Breast epithelium (tissue), 3 donors: ENCODE results near the gene APAF1.

Experiments used
- CTCF ChIP-seq, 3 donors: fragments of 450-650 bp; IDR thresholded peaks; one replicate each; pipeline ENCODE4 v1.5.1; 2016 to 2017; ENCODE audit warnings: antibody characterized with exemption in 3 of 3, mild to moderate bottlenecking in 3 of 3, moderate library complexity in 3 of 3
- POLR2A ChIP-seq: fragments of 450-650 bp; IDR thresholded peaks from one replicate; pipeline ENCODE4 v1.6.1; 2016; ENCODE audit warnings: antibody characterized with exemption, mild to moderate bottlenecking, moderate library complexity

- TF ChIP-seq POLR2A (no peak), CTCF (IDR thresholded peaks at IDR 0.05) (no peak)
These were observed 29.8 kb downstream of the APAF1 start for GRCh38 chr12:98674841-98675240.
